Astrocyte of the cerebellum (primary cell): ENCODE results near the gene NAPSA.

Experiments used
- DNase-seq: peaks from one replicate; pipeline ENCODE4 v3.0.0-alpha.2; 2011; ENCODE audit warnings: low read depth
- H3K4me3 ChIP-seq: 2 replicates; pipeline ENCODE4 v1.5.1; 2011; ENCODE audit warnings: mild to moderate bottlenecking, low read depth, low read length, moderate library complexity
- in situ Hi-C: cut with HindIII; loops from 2 replicates; pipeline ENCODE4 v1.10.0; 2017; ENCODE audit warnings: low sequenced_read_pairs
- TF ChIP-seq, protein P1 (sequence below): IDR thresholded peaks from 2 replicates; pipeline ENCODE4 v1.5.1; 2012; ENCODE audit warnings: low read length, low read depth, moderate library complexity, mild to moderate bottlenecking; ENCODE audit errors: missing control alignments

NAPSA gene

DNA sequence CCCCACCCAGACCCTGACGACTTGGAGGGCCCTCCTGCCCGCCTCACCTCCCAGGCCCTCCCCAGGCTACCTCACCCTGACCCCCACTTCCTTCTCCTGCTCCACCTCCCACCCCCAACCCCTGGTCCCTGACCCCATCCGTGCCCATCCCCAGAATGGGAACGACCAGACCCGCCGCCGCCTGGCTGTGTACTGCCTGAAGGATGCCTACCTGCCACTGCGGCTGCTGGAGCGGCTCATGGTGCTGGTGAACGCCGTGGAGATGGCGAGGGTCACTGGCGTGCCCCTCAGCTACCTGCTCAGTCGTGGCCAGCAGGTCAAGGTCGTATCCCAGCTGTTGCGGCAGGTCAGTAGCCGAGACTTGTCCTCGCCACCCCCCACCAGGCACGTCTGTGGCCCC, 41.4 kb upstream of the NAPSA start:
- DNase-seq: no peak
- H3K4me3 ChIP-seq: no peak overlapping the region
- TF ChIP-seq, protein P1, sequence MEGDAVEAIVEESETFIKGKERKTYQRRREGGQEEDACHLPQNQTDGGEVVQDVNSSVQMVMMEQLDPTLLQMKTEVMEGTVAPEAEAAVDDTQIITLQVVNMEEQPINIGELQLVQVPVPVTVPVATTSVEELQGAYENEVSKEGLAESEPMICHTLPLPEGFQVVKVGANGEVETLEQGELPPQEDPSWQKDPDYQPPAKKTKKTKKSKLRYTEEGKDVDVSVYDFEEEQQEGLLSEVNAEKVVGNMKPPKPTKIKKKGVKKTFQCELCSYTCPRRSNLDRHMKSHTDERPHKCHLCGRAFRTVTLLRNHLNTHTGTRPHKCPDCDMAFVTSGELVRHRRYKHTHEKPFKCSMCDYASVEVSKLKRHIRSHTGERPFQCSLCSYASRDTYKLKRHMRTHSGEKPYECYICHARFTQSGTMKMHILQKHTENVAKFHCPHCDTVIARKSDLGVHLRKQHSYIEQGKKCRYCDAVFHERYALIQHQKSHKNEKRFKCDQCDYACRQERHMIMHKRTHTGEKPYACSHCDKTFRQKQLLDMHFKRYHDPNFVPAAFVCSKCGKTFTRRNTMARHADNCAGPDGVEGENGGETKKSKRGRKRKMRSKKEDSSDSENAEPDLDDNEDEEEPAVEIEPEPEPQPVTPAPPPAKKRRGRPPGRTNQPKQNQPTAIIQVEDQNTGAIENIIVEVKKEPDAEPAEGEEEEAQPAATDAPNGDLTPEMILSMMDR: no peak
- in situ Hi-C loops: no loop called here

DNA sequence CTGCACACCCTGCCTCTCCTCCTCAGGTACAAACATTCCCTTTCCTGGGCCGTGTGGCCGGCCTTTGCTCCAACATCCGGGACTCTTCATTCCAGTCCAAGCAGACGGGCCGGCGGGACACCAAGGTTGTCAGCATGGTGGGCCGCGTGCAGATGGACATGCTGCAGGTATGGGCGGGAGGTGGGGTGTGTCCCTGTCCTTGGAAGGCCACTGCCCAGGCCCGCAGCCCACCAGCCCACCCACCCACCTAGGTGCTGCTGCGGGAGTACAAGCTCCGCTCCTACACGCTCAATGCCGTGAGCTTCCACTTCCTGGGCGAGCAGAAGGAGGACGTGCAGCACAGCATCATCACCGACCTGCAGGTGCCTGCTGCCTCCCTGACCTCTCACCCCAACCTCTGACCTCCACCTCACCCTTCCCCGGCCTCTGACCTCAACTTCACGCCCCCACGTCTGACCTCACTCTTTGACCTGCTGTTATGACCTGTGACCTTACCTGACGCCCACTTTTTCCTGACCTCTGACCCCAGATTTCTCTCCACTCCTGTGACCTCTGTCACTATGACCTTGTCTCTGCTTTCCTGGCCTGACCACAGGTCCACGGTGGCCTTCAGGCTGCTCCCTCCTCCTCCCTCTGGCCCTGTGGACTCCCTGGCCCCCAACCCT, 40.8 kb upstream of the NAPSA start:
- no peak overlapping the region for H3K4me3 ChIP-seq
- in situ Hi-C loops: no loop called here
- DNase-seq: no peak
- TF ChIP-seq, protein P1: no peak

DNA sequence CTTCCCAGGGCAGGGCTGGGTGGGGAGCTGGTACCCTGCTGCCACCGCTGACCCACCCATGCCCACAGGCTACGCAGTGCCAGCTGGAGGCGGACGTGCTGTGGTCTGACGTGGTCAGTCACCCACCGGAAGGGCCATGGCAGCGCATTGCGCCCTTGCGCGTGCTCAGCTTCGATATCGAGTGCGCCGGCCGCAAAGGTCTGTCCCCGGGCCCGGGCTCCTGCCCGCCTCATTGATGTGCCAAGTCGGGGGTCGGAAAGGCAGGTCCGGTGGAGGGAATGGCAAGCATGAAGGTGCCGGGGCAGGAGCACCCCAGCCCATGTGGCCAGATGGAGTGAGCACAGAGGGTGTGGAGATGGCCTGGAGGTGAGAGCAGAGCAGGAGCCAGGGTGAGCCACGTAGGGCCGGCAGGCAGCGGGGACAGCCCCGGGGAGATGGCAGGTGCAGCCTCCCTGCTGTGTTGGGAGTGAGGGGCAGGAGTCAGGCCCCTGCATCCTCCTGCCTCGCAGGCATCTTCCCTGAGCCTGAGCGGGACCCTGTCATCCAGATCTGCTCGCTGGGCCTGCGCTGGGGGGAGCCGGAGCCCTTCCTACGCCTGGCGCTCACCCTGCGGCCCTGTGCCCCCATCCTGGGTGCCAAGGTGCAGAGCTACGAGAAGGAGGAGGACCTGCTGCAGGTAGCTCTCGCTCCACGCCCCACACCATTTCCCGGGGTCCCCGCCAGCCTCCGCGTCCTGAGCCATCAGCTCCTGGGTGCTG, 37.3 kb upstream of the NAPSA start:
- in situ Hi-C loops: no loop called here
- DNase-seq: no peak
- TF ChIP-seq, protein P1: no peak
- H3K4me3 ChIP-seq: no peak overlapping the region

DNA sequence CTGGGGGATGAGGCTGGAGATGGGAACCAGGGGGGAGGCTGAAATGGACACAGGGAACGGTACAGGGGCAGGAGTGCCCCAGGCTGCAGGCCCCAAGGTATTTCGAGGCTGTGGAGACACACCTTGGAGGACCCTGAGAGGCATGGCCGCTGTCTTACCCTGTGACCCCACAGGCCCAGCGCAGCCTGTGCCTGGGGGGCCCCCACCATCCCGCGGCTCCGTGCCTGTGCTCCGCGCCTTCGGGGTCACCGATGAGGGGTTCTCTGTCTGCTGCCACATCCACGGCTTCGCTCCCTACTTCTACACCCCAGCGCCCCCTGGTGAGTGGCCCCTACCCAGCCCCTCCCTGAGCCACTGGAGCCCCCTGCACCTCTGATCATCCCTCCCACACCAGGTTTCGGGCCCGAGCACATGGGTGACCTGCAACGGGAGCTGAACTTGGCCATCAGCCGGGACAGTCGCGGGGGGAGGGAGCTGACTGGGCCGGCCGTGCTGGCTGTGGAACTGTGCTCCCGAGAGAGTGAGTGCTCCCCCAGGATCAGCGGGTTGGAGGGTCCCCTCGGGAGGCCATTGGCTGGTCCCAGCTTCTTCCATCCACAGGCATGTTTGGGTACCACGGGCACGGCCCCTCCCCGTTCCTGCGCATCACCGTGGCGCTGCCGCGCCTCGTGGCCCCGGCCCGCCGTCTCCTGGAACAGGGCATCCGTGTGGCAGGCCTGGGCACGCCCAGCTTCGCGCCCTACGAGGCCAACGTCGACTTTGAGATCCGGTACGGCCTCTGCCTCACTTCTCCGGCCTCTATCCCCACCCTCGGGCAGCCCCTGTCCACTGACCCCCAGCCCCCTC, 36.4 kb upstream of the NAPSA start:
- H3K4me3 ChIP-seq: no peak overlapping the region
- no peak for DNase-seq
- in situ Hi-C loops: no loop called here
- TF ChIP-seq, protein P1: peak; percentile 3

DNA sequence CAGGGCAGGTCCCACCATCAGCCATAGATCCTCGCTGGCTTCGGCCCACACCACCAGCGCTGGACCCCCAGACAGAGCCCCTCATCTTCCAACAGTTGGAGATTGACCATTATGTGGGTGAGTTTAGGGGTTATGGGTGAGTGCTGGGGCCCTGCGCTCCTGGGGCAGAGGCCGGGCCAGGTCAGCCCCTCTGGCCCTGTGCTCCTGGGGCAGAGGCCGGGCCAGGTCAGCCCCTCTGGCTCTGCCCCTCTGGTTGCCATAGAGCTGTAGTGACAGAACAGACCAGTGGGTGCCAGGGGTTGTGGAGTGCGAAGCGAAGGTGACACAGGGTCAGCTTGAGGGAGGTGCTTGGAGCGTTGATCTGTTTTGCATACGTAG, 33.9 kb upstream of the NAPSA start:
- no peak overlapping the region for H3K4me3 ChIP-seq
- TF ChIP-seq, protein P1: no peak
- in situ Hi-C loops: no loop called here
- DNase-seq: no peak

DNA sequence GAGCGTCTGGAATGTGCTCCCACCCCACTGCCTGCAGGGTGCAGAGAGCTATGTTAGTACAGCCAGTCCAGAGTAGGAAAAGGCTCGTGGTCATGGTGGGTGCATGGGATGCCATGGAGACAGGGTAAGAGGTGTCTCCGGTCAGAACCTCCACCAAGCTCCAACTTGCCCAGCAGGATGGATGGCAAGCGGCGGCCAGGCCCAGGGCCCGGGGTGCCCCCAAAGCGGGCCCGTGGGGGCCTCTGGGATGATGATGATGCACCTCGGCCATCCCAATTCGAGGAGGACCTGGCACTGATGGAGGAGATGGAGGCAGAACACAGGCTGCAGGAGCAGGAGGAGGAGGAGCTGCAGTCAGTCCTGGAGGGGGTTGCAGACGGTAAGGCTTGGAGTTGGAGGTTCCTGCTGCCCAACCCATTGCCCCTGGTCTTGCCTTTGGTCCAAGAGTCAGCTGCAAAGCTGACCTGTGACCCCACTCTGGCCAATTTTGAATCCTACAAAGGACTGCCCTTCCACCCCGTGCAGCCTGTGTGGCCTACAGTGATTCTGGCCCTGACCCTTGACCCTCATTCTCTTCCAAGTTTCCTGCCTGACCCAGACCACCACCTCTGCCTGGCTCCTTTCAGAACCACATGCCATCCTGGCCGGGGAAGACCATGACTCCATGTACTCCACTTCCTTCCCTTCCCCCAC, 33.4 kb upstream of the NAPSA start:
- in situ Hi-C loops: no loop called here
- no peak for DNase-seq
- TF ChIP-seq, protein P1: no peak

More for the DNA sequence above, 33.4 kb upstream of the NAPSA start:
- no peak overlapping the region for H3K4me3 ChIP-seq
